Stimulated activated CD4-positive, alpha-beta T cell treated with anti-CD3 and anti-CD28 coated beads, Interleukin-15, amount 100 ng/mL, for 1 hour (primary cell): Measurements from ENCODE around the gene PDE1C.
"Not testable (repeated sequence)": the region's sequence is repeated elsewhere in the genome, so short reads cannot be mapped to it uniquely, and the experiment has no call there.

Source experiments
- DNase-seq, 2 donors: peaks; one replicate each; pipeline ENCODE4 v3.0.0-alpha.2; 2020; ENCODE audit warnings: low read depth in 1 of 2, low spot score in 1 of 2

The PDE1C gene

GRCh38 chr7:32070406-32071360 is at the start of gene PDE1C:
Gene PDE1C, minus strand, starts transcription at chr7:32070407.
- no peak for DNase-seq

GRCh38 chr7:32119790-32120196 is 49.6 kb upstream of the PDE1C start:
- DNase-seq: no peak

DNA sequence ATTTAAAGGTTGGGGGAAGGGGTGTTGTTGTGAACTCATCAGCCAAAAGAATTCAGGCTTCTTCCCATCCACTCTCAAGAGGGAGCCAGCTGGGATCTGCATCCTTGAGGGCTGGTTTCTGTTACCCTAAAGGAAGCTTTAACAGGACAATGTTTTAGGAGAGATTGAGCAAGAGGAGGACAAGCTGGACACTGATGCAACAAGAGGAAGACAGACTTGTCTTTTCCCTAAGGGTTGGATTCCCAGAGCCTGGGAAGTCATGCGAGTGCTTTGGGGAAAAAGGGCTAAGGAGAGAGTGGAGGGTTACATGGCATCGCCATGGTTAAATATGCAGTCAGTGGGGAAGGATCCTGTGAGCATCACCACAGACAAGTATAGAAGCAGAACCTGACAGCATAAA is 47.6 kb upstream of the PDE1C start:
- no peak for DNase-seq

DNA sequence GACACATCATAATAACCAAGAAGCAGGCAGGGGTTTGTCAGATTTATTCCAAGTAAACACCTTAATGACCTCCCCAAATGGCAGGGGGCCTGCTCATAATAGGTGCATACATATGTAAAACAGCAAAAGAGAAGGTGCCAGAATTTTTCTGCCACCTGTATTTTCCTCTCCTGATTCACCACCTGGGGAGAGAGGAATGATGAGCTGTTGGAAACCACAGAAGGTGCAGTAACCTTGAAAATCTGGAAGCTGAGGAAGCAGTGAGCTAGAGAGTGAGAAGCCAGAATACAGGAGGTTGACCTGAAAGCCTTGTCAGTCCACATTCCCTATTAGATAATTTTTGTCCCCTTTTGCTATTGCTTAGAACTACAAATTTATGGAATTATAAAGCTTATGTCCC is 46.2 kb upstream of the PDE1C start:
- no peak for DNase-seq

GRCh38 chr7:32115831-32116230 is 45.6 kb upstream of the PDE1C start:
- no peak for DNase-seq

DNA sequence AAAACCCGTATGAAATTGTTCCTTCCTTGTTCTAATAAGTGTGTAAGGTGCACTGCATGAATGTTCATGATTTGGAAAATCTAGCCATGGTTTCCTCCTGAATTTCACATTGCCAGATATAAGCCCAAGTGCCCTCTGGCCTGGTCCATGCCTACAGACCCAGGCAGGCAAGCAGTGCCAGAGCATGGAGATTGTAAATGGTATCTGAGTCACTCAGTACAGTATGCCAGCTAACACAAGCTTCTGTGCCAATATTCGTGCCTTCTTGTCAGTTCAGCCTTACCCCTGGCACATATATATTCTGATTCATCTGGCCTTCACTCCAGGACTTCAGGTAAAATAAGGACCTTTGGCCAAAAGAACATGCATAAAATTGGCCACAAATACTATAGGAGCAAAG is 38.4 kb upstream of the PDE1C start:
- no peak for DNase-seq

DNA sequence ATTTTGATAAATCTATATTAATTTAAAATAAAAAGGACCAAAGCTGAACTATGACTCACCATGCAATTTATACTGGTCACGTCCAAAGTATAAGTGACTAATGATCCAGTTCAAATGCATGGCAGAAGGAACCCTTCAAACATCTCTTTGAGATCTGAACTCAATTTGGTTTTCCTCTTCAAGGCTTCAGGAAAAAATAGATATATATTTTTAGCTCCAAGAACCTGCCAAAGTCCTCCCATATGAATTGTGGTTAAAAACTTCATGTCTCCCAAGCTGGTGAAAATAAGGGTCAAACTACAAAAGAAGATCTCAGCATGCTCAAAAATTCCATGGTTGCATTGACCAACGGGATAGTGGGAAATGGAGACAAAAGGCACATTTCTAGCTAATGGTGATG is 34.6 kb upstream of the PDE1C start:
- no peak for DNase-seq

DNA sequence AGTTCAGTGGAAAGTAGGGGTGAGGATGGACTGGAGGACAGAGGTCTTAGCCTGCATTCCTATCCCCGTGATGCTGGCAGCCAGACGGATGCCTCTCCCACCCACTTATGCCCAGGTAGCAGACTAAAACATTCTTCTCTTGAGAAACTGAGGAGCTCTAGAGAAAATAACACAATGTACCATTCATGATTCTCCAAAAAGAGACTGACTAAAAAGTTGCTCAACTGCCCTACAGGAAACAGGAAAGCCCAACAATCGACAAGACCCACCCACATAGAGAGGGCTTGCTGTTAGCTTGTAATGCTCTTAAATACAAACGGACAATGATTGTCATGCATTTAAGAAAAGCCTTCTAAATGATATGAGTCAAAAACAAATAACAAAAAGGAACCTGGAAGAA is 33.2 kb upstream of the PDE1C start:
- no peak for DNase-seq

- no peak for DNase-seq
Observed at GRCh38 chr7:32102432-32102873, 32.2 kb upstream of the PDE1C start.

- no peak for DNase-seq
Observed at GRCh38 chr7:32100407-32100907, 30.2 kb upstream of the PDE1C start.

- no peak for DNase-seq
Observed at GRCh38 chr7:32094516-32094915, 24.3 kb upstream of the PDE1C start.

- no peak for DNase-seq
Observed at GRCh38 chr7:32093415-32094408, 23.5 kb upstream of the PDE1C start.

- no peak for DNase-seq
Observed at GRCh38 chr7:32092346-32092745, 22.1 kb upstream of the PDE1C start.

GRCh38 chr7:32091608-32092210 is 21.5 kb upstream of the PDE1C start:
- DNase-seq: no peak

DNA sequence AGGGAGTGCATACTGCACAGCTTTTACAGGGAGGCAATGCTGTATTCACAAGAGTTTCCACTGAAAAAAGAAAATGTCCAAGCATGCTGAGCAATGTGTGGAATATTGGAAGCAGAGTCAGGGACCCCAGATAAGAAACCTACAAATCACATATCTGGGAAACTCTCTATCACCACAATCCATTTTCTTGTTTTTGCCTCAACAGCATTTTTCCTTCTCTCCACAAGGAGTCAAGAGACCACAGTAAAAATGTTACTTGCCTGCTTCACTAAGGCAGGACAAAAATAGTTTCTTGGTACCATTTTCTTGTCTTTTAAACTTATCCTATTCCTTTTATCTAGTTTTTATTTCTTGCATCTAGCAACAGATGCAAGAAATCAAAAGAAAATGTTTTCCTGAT is 19.5 kb upstream of the PDE1C start:
- DNase-seq: no peak

DNA sequence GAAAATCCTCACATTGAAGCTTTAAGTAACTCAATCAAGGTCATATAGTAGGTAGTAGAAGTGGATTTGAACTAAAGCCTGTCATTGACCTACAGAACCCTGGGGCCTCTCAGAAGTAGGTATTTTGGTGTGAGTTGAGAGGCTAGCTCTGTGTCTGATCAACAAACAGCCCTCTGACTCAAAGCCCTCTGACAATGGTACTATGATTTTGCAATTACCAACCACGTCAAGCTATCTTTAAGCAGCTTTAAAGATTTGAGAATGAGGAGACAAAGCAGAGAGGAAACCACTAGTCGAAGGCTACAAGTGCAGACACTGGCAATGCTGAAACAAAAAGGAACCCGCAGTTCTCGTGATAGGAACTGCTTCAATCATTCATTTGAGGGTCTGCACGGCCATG is 19.0 kb upstream of the PDE1C start:
- DNase-seq: no peak

DNA sequence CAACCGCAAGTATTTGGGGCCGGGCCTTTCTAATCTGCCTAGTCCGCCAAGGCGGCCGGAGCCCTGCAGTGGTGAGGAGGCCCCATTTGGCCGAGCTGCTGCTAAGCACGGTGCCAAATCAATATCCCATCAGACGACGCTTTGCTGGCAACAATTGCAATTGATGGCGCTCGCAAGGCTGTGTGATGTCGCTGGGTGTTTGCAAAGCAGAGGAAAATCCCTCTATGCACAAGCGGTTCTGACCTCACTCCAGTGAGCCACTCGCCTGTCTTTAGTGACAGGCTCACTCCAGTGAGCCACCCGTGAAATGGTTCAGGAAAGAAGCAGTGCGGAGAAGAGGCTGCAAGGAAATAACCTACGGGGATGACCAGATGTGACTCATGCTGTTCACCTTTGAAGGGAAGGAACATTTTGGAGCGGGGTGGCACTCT is 18.3 kb upstream of the PDE1C start:
- DNase-seq: no peak

- DNase-seq: no peak
Observed at GRCh38 chr7:32079510-32079909, 9.3 kb upstream of the PDE1C start.

- no peak for DNase-seq
Observed at GRCh38 chr7:32078824-32079223, 8.6 kb upstream of the PDE1C start.

DNA sequence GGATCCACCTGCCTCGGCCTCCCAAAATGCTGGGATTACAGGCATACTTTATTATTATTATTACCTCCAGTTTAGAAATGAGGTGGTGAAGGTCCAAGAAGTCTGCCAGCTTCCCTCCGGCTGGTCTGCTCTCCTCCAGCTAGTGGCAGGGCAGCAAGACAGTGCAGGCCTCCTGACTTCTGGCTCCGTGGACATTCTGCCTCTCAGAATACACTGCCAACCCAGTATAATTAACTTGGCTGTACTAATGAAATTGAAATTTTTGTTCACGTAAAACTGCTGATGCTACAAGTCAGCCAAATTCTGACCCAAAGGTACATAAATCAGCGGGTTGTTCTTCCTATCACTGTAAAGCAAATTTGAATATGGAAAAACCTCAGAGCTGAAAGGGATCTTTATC is 7.6 kb upstream of the PDE1C start:
- no peak for DNase-seq

DNA sequence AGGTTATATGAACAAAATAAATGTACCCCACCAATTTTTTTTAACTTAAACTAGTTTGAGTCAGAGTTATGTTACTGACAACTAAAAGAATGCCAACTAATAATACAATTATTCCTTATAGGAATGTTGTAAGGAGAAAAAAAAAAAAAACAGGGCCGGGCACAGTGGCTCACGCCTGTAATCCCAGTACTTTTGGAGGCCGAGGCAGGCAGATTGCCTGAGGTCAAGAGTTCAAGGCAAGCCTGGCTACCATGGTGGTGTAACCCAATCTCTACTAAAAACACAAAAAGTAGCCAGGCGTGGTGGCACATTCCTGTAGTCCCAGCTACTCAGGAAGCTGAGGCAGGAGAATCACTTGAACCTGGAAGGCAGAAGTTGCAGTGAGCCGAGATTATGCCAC is 6.6 kb upstream of the PDE1C start:
- not testable (repeated sequence) for DNase-seq
